Parathyroid adenoma (tissue), 2 donors: Measurements from ENCODE around the gene SBNO1.

Experiments used
- H2AFZ ChIP-seq: fragments of 300-600 bp; sonication (generic); one replicate; pipeline ENCODE4 v1.7.0; 2017; ENCODE audit warnings: antibody characterized with exemption, mild to moderate bottlenecking
- H3K27ac ChIP-seq: fragments of 300-600 bp; sonication (generic); one replicate; pipeline ENCODE4 v1.7.0; 2017
- H3K27me3 ChIP-seq: fragments of 300-600 bp; sonication (generic); one replicate; pipeline ENCODE4 v1.7.0; 2017; ENCODE audit warnings: low read length; ENCODE audit not compliant: control insufficient read depth, insufficient read depth
- H3K36me3 ChIP-seq: fragments of 300-600 bp; sonication (generic); one replicate; pipeline ENCODE4 v1.7.0; 2017; ENCODE audit warnings: low read length; ENCODE audit not compliant: control insufficient read depth, insufficient read depth
- H3K4me1 ChIP-seq: fragments of 300-600 bp; sonication (generic); one replicate; pipeline ENCODE4 v1.7.0; 2017; ENCODE audit warnings: control low read depth
- H3K4me2 ChIP-seq: fragments of 300-600 bp; sonication (generic); one replicate; pipeline ENCODE4 v1.7.0; 2017; ENCODE audit warnings: low read length
- H3K4me3 ChIP-seq: fragments of 300-600 bp; sonication (generic); one replicate; pipeline ENCODE4 v1.7.0; 2017; ENCODE audit warnings: low read depth, low read length
- H3K79me2 ChIP-seq: fragments of 300-600 bp; sonication (generic); one replicate; pipeline ENCODE4 v1.7.0; 2017; ENCODE audit warnings: control low read depth
- H3K9ac ChIP-seq: fragments of 300-600 bp; sonication (generic); one replicate; pipeline ENCODE4 v1.7.0; 2017; ENCODE audit warnings: mild to moderate bottlenecking
- H3K9me3 ChIP-seq: fragments of 300-600 bp; sonication (generic); one replicate; pipeline ENCODE4 v1.7.0; 2017; ENCODE audit warnings: low read length; ENCODE audit not compliant: control insufficient read depth
- TF ChIP-seq, protein P1 (sequence below): fragments of 300-600 bp; sonication (generic); IDR thresholded peaks from one replicate; pipeline ENCODE4 v1.7.0; 2017; ENCODE audit warnings: antibody characterized with exemption, mild to moderate bottlenecking
- donor health status: primary hyperparathyroidism.

SBNO1 gene

DNA sequence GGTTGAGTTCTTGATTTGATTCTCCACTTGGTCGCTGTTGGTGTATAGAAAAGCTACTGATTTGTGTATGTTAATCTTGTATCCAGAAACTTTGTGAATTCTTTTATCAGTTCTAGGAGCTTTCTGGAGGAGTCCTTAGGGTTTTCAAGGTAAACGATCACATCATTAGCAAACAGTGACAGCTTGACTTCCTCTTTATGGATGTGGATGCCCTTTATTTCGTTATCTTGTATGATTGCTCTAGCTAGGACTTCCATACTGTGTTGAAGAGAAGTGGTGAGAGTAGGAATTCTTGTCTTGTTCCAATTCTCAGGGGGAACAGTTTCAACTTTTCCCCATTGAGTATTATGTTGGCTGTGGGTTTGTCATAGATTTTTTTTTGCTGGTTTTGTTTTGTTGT is 119.0 kb downstream of the SBNO1 start:
- Histone ChIP-seq H3K27ac (no peak overlapping the region), H3K4me2 (no peak overlapping the region), H3K79me2 (peaks cover 47% of the 10 kb centered on the region), H3K4me1 (peaks cover 2% of the 10 kb centered on the region), H3K9me3 (no peaks in the 10 kb centered on the region), H3K36me3 (no peaks in the 10 kb centered on the region), H3K9ac (no peak overlapping the region), H3K27me3 (no peaks in the 10 kb centered on the region), H2AFZ (no peak overlapping the region), H3K4me3 (no peak overlapping the region)
- TF ChIP-seq, protein P1, sequence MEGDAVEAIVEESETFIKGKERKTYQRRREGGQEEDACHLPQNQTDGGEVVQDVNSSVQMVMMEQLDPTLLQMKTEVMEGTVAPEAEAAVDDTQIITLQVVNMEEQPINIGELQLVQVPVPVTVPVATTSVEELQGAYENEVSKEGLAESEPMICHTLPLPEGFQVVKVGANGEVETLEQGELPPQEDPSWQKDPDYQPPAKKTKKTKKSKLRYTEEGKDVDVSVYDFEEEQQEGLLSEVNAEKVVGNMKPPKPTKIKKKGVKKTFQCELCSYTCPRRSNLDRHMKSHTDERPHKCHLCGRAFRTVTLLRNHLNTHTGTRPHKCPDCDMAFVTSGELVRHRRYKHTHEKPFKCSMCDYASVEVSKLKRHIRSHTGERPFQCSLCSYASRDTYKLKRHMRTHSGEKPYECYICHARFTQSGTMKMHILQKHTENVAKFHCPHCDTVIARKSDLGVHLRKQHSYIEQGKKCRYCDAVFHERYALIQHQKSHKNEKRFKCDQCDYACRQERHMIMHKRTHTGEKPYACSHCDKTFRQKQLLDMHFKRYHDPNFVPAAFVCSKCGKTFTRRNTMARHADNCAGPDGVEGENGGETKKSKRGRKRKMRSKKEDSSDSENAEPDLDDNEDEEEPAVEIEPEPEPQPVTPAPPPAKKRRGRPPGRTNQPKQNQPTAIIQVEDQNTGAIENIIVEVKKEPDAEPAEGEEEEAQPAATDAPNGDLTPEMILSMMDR = no peak

GRCh38 chr12:123243671-123244262 is 120.9 kb downstream of the SBNO1 start:
- no peaks in the 10 kb centered on the region for H3K4me1 ChIP-seq
- H3K36me3 ChIP-seq = no peaks in the 10 kb centered on the region
- no peaks in the 10 kb centered on the region for H3K27me3 ChIP-seq

DNA sequence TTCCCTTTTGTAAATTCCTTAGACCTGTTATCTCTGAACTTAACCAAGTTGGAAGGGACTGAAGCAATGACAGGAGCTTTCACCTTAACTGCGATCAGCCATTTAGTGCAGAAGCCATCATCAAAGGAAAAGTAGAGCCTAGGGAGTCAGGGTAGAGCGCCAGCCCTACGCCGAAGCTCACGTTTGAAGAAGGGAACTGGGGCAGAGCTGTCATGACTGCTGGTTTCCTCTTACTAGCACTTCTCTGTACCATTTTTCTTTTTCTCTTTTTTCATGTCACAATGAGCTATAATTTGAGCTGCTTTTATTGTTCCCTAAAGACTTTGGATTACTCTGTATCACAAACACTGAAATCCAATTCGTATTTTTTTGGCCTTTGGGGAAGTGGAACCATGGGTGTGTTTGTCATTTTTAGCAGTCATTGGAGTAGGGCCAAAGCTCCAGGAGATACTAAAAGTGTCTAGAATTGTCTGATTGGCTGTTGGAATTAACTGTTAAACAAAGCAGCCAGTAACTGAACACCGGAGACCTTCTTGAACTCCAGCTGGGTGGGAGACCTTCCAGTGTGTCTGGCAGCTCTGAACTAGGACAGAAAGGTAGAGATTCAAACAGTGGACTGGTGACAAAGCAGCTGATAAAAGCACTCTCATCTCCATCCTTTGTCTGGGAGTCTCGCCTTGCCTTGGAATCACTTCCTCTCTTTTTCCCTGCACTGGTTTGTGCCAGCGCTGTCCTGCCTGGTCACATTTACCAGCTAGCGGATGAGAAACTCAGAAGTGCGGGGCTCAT is 122.3 kb downstream of the SBNO1 start:
- H3K4me2 ChIP-seq = no peak overlapping the region
- H3K4me1 ChIP-seq = no peaks in the 10 kb centered on the region
- H3K4me3 ChIP-seq = no peak overlapping the region
- TF ChIP-seq, protein P1 = no peak
- no peak overlapping the region for H3K27ac ChIP-seq
- peaks cover 21% of the 10 kb centered on the region for H3K79me2 ChIP-seq
- H2AFZ ChIP-seq = no peak overlapping the region
- H3K36me3 ChIP-seq = no peaks in the 10 kb centered on the region
- H3K9me3 ChIP-seq = no peaks in the 10 kb centered on the region
- no peak overlapping the region for H3K9ac ChIP-seq
- no peaks in the 10 kb centered on the region for H3K27me3 ChIP-seq

More at GRCh38 chr12:123243671-123244262, 120.9 kb downstream of the SBNO1 start:
- Histone ChIP-seq H3K79me2 (peaks cover 32% of the 10 kb centered on the region), H3K9ac (no peak overlapping the region), H2AFZ (no peak overlapping the region), H3K4me2 (no peak overlapping the region), H3K9me3 (no peaks in the 10 kb centered on the region), H3K27ac (no peak overlapping the region), H3K4me3 (no peak overlapping the region)
- TF ChIP-seq, protein P1 = no peak
